B cell (primary cell): ENCODE results near the gene AVP.

ENCODE experiments used
- CTCF ChIP-seq: fragments of 200-600 bp; IDR thresholded peaks from one replicate; pipeline ENCODE4 v1.8.0; 2022; ENCODE audit warnings: antibody characterized with exemption, mild to moderate bottlenecking
- EZH2 ChIP-seq: IDR thresholded peaks from 2 replicates; pipeline ENCODE4 v1.6.1; 2012; ENCODE audit warnings: borderline replicate concordance, low read depth, mild to moderate bottlenecking, moderate library complexity, low read length; ENCODE audit not compliant: insufficient read depth, poor library complexity, severe bottlenecking

GRCh38 chr20:3040086-3040485 is 44.4 kb downstream of the AVP start:
- TF ChIP-seq CTCF (no peak), EZH2 (no peak)
